ENCODE results near the gene MMP24OS.

The MMP24OS gene

DNA sequence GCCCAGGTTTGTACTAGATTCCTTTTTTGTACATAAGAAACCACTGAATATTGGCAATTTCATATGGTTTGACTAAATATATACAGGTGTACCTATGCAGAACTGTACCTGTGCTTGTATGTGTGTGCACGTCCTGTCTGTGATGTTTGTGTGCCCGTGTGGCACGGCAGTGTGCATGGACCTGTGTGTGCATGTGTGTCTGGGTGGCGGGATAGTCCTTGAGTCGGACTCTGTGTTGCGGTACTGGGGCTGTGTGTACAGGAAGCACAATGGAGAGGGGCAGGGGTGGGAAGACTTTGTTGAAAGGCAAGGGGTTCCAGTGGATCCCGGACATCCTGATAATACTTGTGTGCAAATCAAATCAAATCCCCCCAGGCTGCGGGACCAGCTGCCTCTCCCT, 17.8 kb upstream of the MMP24OS start:
- H3K4me3 ChIP-seq (replicated peaks in 1 of 2; ENCODE audit: low read depth in 2 of 2, low read length in 2 of 2), result no peak overlapping the region
- no peak for DNase-seq (ENCODE audit: low read depth in 2 of 2)
- TF ChIP-seq, protein P1, sequence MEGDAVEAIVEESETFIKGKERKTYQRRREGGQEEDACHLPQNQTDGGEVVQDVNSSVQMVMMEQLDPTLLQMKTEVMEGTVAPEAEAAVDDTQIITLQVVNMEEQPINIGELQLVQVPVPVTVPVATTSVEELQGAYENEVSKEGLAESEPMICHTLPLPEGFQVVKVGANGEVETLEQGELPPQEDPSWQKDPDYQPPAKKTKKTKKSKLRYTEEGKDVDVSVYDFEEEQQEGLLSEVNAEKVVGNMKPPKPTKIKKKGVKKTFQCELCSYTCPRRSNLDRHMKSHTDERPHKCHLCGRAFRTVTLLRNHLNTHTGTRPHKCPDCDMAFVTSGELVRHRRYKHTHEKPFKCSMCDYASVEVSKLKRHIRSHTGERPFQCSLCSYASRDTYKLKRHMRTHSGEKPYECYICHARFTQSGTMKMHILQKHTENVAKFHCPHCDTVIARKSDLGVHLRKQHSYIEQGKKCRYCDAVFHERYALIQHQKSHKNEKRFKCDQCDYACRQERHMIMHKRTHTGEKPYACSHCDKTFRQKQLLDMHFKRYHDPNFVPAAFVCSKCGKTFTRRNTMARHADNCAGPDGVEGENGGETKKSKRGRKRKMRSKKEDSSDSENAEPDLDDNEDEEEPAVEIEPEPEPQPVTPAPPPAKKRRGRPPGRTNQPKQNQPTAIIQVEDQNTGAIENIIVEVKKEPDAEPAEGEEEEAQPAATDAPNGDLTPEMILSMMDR (IDR thresholded peaks at IDR 0.05; ENCODE audit: low read depth, low read length), result no peak

DNA sequence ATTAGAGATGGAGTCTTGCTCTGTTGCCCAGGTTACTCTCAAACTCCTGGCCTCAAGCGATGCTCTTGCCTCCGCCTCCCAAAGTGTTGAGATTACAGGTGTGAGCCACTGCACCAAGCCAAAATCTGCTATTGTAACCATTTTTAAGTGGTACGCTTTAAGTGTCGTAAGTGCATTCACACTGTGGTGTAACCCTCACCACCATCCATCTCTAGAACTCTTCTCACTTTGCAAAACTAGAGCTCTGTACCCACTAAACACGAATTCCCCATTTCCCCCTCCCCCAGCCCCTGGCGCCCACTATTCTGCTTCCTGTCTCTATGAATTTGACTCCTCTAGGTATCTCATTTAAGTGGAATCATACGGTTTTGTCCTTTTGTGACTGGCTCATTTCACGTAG, 17.1 kb upstream of the MMP24OS start:
- no peak overlapping the region for H3K4me3 ChIP-seq (replicated peaks in 1 of 2; ENCODE audit: low read depth in 2 of 2, low read length in 2 of 2)
- DNase-seq (ENCODE audit: low read depth in 2 of 2), result no peak
- TF ChIP-seq, protein P1 (IDR thresholded peaks at IDR 0.05; ENCODE audit: low read depth, low read length), result no peak

DNA sequence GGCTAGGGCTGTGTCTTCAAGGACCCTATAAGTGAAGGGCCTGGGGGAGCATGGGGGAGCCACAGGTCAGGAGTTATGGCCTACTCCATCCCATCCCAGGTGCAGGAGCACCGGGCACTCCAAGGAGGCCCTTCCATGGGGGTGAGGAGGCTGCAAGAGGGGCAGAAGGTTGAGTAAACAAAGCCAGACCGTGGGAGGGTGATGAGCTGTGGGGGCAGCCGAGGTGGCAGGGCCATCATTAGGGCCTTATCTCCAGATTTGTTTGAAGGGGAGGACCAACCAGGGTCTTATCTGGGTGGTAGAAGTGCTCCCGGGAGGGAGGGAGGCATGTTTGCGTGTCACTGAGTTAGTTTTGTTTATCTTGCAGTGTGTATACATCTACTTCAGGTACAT, 16.4 kb upstream of the MMP24OS start:
- TF ChIP-seq, protein P1 (IDR thresholded peaks at IDR 0.05; ENCODE audit: low read depth, low read length), result no peak
- H3K4me3 ChIP-seq (replicated peaks in 1 of 2; ENCODE audit: low read depth in 2 of 2, low read length in 2 of 2), result no peak overlapping the region
- no peak for DNase-seq (ENCODE audit: low read depth in 2 of 2)

DNA sequence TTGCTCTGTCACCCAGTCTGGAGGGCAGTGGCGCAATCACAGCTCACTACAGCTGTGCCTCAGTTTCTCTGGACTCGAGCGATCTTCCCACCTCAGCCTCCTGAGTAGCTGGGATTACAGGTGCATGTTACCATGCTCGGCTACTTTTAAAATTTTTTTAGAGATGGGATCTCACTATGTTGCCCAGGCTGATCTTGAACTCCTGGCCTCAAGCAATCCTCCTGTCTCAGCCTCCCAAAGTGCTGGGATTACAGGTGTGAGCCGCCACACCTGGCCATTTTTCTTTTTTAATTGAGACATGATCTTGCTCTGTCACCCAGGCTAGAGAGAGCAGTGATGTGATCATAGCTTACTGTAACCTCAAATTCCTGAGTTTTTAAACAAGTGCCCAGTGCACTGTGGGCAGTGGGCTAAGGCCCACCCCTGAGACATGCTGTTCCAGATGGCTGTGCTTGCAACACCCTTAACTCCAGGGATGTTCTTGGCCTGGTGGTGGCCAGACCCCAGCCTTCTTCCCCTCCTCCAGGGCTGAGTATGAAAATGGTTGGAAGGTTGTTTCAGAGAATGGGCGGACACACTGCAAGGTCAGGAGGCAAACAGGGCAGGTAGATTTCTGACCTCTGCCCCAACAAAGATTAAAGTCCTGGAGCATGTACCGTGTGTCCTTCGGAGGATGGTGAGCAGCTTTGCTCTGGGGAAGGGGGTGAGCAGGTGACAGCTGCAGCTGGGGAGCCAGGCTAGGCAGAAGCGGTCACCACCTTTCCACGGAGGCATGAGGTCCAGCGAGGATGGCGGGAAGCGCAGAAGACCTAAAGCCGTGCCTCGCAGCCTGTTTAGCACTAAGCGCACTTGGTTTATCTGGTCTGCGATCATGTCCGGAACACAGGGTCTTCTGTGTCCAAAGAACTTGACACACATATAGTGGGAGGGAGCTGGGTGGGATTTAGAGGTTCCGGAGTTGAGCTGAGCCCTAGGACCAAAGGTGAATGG, 15.7 kb upstream of the MMP24OS start:
- no peak overlapping the region for H3K4me3 ChIP-seq (replicated peaks in 1 of 2; ENCODE audit: low read depth in 2 of 2, low read length in 2 of 2)
- no peak for DNase-seq (ENCODE audit: low read depth in 2 of 2)
- TF ChIP-seq, protein P1 (IDR thresholded peaks at IDR 0.05; ENCODE audit: low read depth, low read length), result no peak

DNA sequence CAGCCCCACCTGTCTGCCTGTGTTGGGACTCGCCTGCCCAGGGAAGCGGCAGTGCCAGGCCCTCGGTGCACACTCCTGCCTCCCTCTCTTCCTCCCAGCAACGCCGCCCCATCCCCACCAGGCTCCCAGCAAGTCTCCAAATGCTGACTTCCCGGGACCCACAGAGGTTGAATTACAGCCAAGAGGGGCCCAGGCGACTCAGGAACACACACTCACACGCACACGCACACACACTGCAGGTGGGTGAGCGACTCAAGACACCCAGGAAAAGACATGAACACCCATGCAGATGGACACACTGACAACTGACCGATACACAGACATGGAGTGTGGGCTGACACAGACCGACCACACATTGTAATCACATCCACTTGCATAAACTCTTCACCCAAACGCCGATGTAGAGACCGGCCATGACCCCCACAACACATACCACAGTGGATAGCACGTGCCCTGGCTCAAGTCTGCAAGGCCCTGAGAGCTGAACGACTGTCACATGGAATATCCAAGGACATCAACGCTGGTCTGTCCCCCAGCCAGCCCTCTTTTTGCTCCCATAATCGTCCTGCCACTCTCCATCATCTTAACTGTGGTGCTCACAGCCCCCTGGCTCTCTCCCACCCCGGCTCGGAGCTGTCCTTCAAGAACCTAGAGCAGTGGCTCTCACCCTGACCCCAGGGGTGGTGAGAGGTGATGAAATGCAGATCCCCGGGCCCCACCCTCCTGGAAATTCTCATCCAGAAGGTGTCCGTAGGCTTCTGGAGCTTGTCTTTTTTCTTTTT, 14.8 kb upstream of the MMP24OS start:
- TF ChIP-seq, protein P1 (IDR thresholded peaks at IDR 0.05; ENCODE audit: low read depth, low read length), result no peak
- H3K4me3 ChIP-seq (replicated peaks in 1 of 2; ENCODE audit: low read depth in 2 of 2, low read length in 2 of 2), result no peak overlapping the region
- DNase-seq (ENCODE audit: low read depth in 2 of 2), result no peak

DNA sequence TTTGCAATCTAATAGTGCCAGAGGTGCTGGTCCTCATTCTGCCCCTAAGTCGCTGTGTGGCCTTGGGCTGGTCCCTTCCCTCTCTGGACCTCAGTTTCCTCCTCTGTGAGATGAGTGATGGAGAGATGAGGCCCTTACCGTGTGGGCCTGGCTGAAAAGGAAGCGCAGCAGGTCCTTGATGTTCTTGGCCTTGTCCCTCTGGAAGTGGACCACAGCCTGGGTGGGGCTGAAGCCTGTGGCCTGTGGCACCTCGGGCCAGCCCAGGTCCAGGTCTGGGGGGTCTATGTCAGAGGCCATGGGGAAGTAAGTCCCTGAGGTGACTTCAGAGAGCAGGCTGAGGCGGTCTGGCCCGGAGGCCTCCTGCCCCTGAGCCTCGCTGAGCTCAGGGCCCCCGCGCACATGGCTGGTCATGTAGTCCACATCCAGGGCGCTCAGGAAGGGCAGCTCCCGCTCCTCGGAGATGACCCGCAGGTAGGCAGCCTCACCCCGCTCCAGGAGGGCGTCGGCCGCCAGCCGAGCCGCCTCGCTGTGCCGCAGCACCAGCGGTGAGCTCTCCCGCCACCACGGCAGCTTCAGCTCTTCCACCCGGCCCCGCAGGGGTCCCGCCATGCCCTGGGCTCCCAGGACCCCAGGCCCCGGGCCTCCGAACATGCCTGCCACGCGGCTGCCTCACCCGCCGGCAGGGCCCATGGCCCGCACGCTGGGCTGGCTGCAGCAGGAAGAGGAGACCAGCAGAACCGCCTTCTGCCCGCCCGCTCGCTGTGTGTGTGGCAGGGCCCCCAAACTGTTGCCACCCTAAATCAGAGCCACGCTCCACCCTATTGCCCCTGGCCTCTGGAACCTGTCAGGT, 14.0 kb upstream of the MMP24OS start, which contains the start of gene FAM83C:
Gene FAM83C, minus strand, starts transcription at position 772 of the 850 bp plus-strand sequence. Its CDS starts 121 bp downstream, at position 651.
- no peak within 1 kb of the TSS for H3K4me3 ChIP-seq (replicated peaks in 1 of 2; ENCODE audit: low read depth in 2 of 2, low read length in 2 of 2)
- TF ChIP-seq, protein P1 (IDR thresholded peaks at IDR 0.05; ENCODE audit: low read depth, low read length), result no peak

More for the DNA sequence above, 14.0 kb upstream of the MMP24OS start, which contains the start of gene FAM83C:
- DNase-seq (ENCODE audit: low read depth in 2 of 2), result no peak
